Gastroesophageal sphincter (tissue), 4 donors: Measurements from ENCODE around the gene IRF2. TPM values are rescaled to one million over a fixed set of nuclear protein-coding genes. Genes with fewer than 3 reads are reported as not detected.
"Not testable (repeated sequence)": the region's sequence is repeated elsewhere in the genome, so short reads cannot be mapped to it uniquely, and the experiment has no call there.

Source experiments
- ATAC-seq: fragments of 150-250 bp; one replicate; pipeline ENCODE4 v1.9.1; 2016; ENCODE audit warnings: mild to moderate bottlenecking, moderate library complexity
- H3K27ac ChIP-seq, 4 donors: fragments of 200-600 bp; sonication (generic) in 3 of 4; 1 replicate in 3 of 4; 2 replicates in 1 of 4; pipeline ENCODE4 v1.5.1; 2016 to 2019
- H3K27me3 ChIP-seq: fragments of 200-600 bp; sonication (generic); one replicate; pipeline ENCODE4 v1.5.1; 2019
- H3K36me3 ChIP-seq, 2 donors: fragments of 200-600 bp; sonication (generic); one replicate each; pipeline ENCODE4 v1.5.1; 2019; ENCODE audit warnings: control low read depth in 1 of 2
- H3K4me1 ChIP-seq, 3 donors: fragments of 200-600 bp; sonication (generic); 1 replicate in 2 of 3; 2 replicates in 1 of 3; pipeline ENCODE4 v1.5.1; 2016 to 2019; ENCODE audit warnings: control low read depth in 2 of 3
- H3K4me3 ChIP-seq, 2 donors: fragments of 200-600 bp; sonication (generic); one replicate each; pipeline ENCODE4 v1.5.1; 2019; ENCODE audit warnings: mild to moderate bottlenecking in 1 of 2, moderate library complexity in 1 of 2
- H3K9me3 ChIP-seq, 3 donors: fragments of 200-600 bp; sonication (generic); one replicate each; pipeline ENCODE4 v1.5.1; 2017 to 2019; ENCODE audit warnings: control low read depth in 2 of 3
- EP300 ChIP-seq: sonication (generic); formaldehyde crosslinking; IDR thresholded peaks from one replicate; pipeline ENCODE4 v1.6.1; 2017; ENCODE audit warnings: antibody characterized with exemption, mild to moderate bottlenecking
- POLR2A ChIP-seq, 2 donors: fragments of 450-650 bp; IDR thresholded peaks; one replicate each; pipeline ENCODE4 v1.6.1; 2017; ENCODE audit warnings: antibody characterized with exemption in 2 of 2, mild to moderate bottlenecking in 2 of 2, moderate library complexity in 1 of 2
- POLR2AphosphoS5 ChIP-seq: sonication (generic); formaldehyde crosslinking; IDR thresholded peaks from one replicate; pipeline ENCODE4 v1.6.1; 2017; ENCODE audit warnings: antibody characterized with exemption
- WGBS, 2 donors: methylation state at CpG; one replicate each; pipeline ENCODE4 v1.1.5; 2018; ENCODE audit warnings: low coverage in 1 of 2; 5-methylcytosine and 5-hydroxymethylcytosine counted together
- total RNA-seq, 4 donors: library from RNA; depleted of rRNA; stranded (reverse); fragments of >200 nt; gene quantifications; one replicate each; pipeline ENCODE4 v1.1.0, GENCODE V29; 2016
- TF ChIP-seq, protein P1 (sequence below), 4 experiments: fragments of 200-600 bp in 2 of 4; fragments of 450-650 bp in 2 of 4; sonication (generic) in 1 of 4; IDR thresholded peaks; one replicate each; pipeline ENCODE4 v1.5.1; 2017 to 2019; ENCODE audit warnings: antibody characterized with exemption in 4 of 4, mild to moderate bottlenecking in 2 of 4, moderate library complexity in 2 of 4

Gene IRF2
- total RNA-seq, 4 donors from 2014 or later = 34.1 to 41.7 (median 35.4) TPM

DNA sequence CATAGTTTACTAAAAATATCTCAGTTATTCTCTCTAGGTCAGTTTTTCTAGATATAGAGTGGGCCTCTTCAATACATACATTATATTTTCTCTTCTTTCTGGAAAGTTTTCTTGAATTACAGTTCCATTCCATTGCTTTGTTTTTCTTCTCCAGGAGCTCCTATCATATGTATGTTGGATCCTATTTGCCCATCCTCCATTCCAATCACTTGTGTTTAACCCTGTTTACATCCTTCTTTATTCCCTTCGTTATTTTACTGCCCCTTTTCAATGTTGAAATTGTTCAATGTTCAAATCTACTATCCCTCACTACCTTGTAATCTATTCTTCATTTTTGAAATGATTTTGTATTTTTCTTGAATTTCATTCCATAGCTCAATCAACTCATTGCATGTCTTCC is 97.4 kb downstream of the IRF2 start:
- no peak overlapping the region for H3K27ac ChIP-seq
- 73 to 100% methylated on average over 1 of the region's 1 CpG for WGBS, 2 donors
- no peaks in the 10 kb centered on the region for H3K27me3 ChIP-seq
- H3K4me1 ChIP-seq = peaks cover 0 to under 1% (median 0%) of the 10 kb centered on the region in 3 donors
- no peak for TF ChIP-seq EP300
- no peak for TF ChIP-seq POLR2A (IDR thresholded peaks at IDR 0.05)
- H3K36me3 ChIP-seq = no peaks in the 10 kb centered on the region
- H3K9me3 ChIP-seq = no peaks in the 10 kb centered on the region
- no peak for ATAC-seq
- no peak overlapping the region for H3K4me3 ChIP-seq

DNA sequence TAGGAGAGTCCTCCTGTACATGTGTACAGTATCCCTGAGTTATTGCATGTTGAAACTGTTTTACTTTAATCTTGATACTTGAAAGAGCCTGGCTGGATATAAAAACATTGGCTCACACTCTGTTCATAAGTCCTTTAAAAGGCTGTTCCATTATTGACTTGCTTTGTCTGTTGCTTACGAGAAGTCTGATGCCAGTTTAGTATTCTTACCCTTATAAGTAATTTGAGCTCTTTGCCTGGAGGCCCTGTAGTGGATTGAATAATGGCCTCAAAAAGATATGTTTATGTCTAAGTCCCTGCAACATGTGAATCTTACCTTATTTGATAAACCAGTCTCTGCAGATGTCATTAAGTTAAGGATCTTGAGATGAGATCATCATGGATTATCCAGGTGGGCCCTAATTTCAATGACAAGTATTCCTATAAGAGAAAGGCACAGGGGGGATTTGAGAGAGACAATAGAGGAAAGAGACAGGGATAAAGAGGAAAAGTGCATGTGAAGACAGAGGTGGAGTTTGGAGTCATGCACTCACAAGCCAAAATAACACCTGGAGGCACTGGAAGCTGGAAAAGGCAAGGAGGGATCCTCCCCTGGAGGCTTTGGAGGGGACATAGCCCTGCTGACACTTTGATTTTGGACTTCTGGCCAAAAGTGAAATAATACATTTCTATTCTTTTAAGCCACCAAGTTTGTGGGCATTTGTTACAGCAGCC is 98.1 kb downstream of the IRF2 start:
- no peaks in the 10 kb centered on the region for H3K4me1 ChIP-seq
- H3K9me3 ChIP-seq = no peaks in the 10 kb centered on the region
- H3K27me3 ChIP-seq = no peaks in the 10 kb centered on the region
- TF ChIP-seq POLR2A (IDR thresholded peaks at IDR 0.05) (no peak), EP300 (no peak), POLR2AphosphoS5 (no peak)
- TF ChIP-seq, protein P1, sequence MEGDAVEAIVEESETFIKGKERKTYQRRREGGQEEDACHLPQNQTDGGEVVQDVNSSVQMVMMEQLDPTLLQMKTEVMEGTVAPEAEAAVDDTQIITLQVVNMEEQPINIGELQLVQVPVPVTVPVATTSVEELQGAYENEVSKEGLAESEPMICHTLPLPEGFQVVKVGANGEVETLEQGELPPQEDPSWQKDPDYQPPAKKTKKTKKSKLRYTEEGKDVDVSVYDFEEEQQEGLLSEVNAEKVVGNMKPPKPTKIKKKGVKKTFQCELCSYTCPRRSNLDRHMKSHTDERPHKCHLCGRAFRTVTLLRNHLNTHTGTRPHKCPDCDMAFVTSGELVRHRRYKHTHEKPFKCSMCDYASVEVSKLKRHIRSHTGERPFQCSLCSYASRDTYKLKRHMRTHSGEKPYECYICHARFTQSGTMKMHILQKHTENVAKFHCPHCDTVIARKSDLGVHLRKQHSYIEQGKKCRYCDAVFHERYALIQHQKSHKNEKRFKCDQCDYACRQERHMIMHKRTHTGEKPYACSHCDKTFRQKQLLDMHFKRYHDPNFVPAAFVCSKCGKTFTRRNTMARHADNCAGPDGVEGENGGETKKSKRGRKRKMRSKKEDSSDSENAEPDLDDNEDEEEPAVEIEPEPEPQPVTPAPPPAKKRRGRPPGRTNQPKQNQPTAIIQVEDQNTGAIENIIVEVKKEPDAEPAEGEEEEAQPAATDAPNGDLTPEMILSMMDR (IDR thresholded peaks at IDR 0.05) = no peak
- H3K4me3 ChIP-seq = no peak overlapping the region
- no peaks in the 10 kb centered on the region for H3K36me3 ChIP-seq
- WGBS, 2 donors = 69 to 90% methylated on average over 1 of the region's 1 CpG
- no peak overlapping the region for H3K27ac ChIP-seq
- ATAC-seq = no peak

DNA sequence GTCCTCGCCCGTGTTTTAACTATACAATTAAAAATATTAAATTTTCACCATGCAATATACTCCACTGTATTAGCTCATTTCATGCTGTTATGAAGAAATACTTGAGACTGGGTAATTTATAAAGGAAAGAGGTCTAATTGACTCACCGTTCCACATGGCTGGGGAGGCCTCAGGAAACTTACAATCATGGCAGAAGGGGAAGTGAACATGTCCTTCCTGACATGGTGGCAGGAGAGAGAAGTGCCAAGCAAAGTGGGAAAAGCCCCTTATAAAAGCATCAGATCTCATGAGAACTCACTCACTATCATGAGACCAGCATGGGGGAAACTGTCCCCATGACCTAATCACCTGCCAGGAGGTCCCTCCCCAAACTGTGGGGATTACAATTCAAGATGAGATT is 98.7 kb downstream of the IRF2 start:
- H3K27ac ChIP-seq, H3K36me3 ChIP-seq, H3K27me3 ChIP-seq, H3K9me3 ChIP-seq, ATAC-seq, H3K4me1 ChIP-seq, H3K4me3 ChIP-seq: not testable (repeated sequence)
- WGBS, 2 donors = 63 to 96% methylated on average over 1 to 3 of the region's 3 CpGs

DNA sequence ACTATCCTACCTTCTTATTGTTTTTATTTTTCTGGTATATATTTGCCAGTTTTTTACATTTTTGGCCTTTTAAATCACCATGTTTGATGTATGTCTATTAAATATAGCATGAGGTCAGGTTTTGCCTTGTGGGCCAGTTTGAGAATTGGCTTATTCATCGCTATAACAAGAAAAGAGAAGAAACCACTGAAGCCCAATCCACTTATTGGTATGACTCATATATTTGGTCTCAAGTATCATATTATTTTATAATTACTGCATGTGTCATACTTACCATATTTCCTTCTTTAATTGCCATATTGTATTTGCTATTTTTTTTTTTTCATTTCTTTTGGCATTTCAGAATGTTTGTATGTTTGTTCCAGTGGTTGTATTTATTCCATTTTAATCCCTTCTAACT is 99.3 kb downstream of the IRF2 start:
- WGBS, 2 donors = 71 to 86% methylated on average over 1 of the region's 1 CpG
- TF ChIP-seq POLR2A (IDR thresholded peaks at IDR 0.05) = no peak
- Histone ChIP-seq H3K27me3 (no peaks in the 10 kb centered on the region), H3K9me3 (no peaks in the 10 kb centered on the region), H3K27ac (no peak overlapping the region), H3K4me3 (no peak overlapping the region), H3K4me1 (no peaks in the 10 kb centered on the region), H3K36me3 (no peaks in the 10 kb centered on the region)
- no peak for ATAC-seq

DNA sequence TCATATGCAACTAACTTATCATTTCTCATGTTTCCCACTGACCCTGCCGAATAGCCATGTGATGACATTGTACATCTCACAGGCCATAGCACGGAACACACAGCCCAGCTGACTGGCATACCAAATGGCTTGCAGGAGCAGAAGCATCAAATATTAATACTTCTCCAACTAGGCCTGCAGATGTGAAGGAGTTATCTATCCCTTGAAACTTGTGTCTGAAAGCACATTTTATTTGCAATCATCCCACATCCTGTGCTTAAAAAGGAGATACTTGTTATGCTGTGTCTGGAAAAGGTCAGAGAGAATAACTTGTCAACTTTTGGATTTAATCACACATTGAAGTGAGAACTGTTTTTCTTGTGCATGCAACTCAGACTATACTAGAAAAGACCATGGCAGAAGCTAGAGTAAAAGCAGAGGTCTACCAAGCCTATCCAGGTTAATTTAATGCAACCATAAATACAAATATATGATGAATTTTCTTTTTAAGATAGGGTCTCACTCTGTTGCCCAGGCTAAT is 100.4 kb downstream of the IRF2 start:
- Histone ChIP-seq H3K9me3 (no peaks in the 10 kb centered on the region), H3K36me3 (no peaks in the 10 kb centered on the region), H3K27ac (no peak overlapping the region), H3K27me3 (no peaks in the 10 kb centered on the region), H3K4me3 (no peak overlapping the region), H3K4me1 (no peaks in the 10 kb centered on the region)
- WGBS, 2 donors = 53 to 55% methylated on average over 2 of the region's 2 CpGs
- ATAC-seq = no peak
- no peak for TF ChIP-seq POLR2AphosphoS5
- TF ChIP-seq, protein P1 (IDR thresholded peaks at IDR 0.05) = no peak
- TF ChIP-seq EP300 = no peak
- TF ChIP-seq POLR2A (IDR thresholded peaks at IDR 0.05) = no peak

DNA sequence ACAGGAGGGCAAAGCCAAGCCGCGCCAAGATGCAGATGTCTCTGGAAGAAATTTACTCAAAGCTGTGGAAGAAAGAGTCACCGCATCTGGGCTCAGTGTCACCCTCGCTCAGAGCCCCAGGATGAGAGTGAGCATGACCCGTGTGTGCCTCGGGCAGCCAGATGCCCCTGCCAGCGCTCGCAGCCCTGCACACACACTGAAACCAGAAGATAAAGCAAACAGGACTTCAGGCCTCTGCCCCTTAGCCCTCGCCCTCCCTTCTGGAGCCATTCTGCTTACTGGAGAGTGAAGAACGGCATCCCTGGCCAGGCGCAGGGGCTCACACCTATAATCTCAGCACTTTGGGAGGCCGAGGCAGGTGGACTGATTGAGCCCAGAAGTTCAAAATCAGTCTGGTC is 103.0 kb downstream of the IRF2 start:
- Histone ChIP-seq H3K27me3 (no peaks in the 10 kb centered on the region), H3K4me3 (no peak overlapping the region), H3K36me3 (no peaks in the 10 kb centered on the region), H3K27ac (no peak overlapping the region), H3K9me3 (no peaks in the 10 kb centered on the region), H3K4me1 (no peaks in the 10 kb centered on the region)
- no peak for TF ChIP-seq POLR2A (IDR thresholded peaks at IDR 0.05)
- no peak for TF ChIP-seq EP300
- no peak for TF ChIP-seq POLR2AphosphoS5
- TF ChIP-seq, protein P1 (IDR thresholded peaks at IDR 0.05) = no peak
- 90 to 92% methylated on average over 2 to 6 of the region's 12 CpGs for WGBS, 2 donors
- no peak for ATAC-seq
